HepG2 (cell line): ENCODE data around the gene DNAJC9. TPM values are rescaled to one million over a fixed set of nuclear protein-coding genes. Genes with fewer than 3 reads are reported as not detected.

ENCODE experiments used
- CCDC6 ChIP-seq: sonication (generic); formaldehyde crosslinking; IDR thresholded peaks from 2 replicates; pipeline ENCODE4 v1.8.1; 2022; ENCODE audit warnings: mild to moderate bottlenecking, missing genetic modification reagents, moderate library complexity
- HNF4G ChIP-seq, 2 experiments: sonication (generic) in 1 of 2; formaldehyde crosslinking in 1 of 2; IDR thresholded peaks; 2 replicates each; pipeline versions ENCODE4 v1.4.0 to v1.6.1; 2011 to 2020; ENCODE audit warnings: borderline replicate concordance in 2 of 2, low read depth in 2 of 2, mild to moderate bottlenecking in 2 of 2, low read length in 1 of 2, missing genetic modification reagents in 1 of 2, moderate library complexity in 1 of 2
- HNRNPH1 ChIP-seq: fragments of 200-400 bp; formaldehyde crosslinking; optimal IDR thresholded peaks from 2 replicates; pipeline ENCODE3; 2017; ENCODE audit warnings: mild to moderate bottlenecking, low read depth, low read length
- ISX ChIP-seq: sonication (generic); formaldehyde crosslinking; conservative IDR thresholded peaks from 2 replicates; pipeline ENCODE4 v1.5.0; 2020; ENCODE audit warnings: missing genetic modification reagents
- MEF2D ChIP-seq: sonication (generic); formaldehyde crosslinking; IDR thresholded peaks from 2 replicates; pipeline ENCODE4 v1.5.1; 2020; ENCODE audit warnings: mild to moderate bottlenecking, missing genetic modification reagents
- MEIS1 ChIP-seq: sonication (generic); formaldehyde crosslinking; IDR thresholded peaks from 2 replicates; pipeline ENCODE4 v1.9.0; 2021; ENCODE audit warnings: mild to moderate bottlenecking, missing genetic modification reagents, moderate library complexity, borderline replicate concordance
- PHF20 ChIP-seq: sonication (generic); formaldehyde crosslinking; IDR thresholded peaks from 2 replicates; pipeline ENCODE4 v1.5.0; 2020; ENCODE audit warnings: mild to moderate bottlenecking, missing genetic modification reagents
- POLR2AphosphoS2 ChIP-seq: IDR thresholded peaks from 2 replicates; pipeline ENCODE4 v1.6.1; 2011; ENCODE audit warnings: low read depth, low read length, improper control_type of control experiment
- TOE1 ChIP-seq: sonication (generic); formaldehyde crosslinking; IDR thresholded peaks from 2 replicates; pipeline ENCODE4 v1.4.0; 2020; ENCODE audit warnings: mild to moderate bottlenecking, missing genetic modification reagents
- ZMYM4 ChIP-seq: sonication (generic); formaldehyde crosslinking; IDR thresholded peaks from 2 replicates; pipeline ENCODE4 v1.8.1; 2023; ENCODE audit warnings: mild to moderate bottlenecking, missing genetic modification reagents
- ZNF101 ChIP-seq: sonication (generic); formaldehyde crosslinking; IDR thresholded peaks from 2 replicates; pipeline ENCODE4 v1.4.0; 2020; ENCODE audit warnings: mild to moderate bottlenecking, low read depth, missing genetic modification reagents, borderline replicate concordance
- ZNF598 ChIP-seq: sonication (generic); formaldehyde crosslinking; IDR thresholded peaks from 2 replicates; pipeline ENCODE4 v1.5.1; 2020; ENCODE audit warnings: mild to moderate bottlenecking, missing genetic modification reagents, borderline replicate concordance
- ZNF644 ChIP-seq: IDR thresholded peaks from 2 replicates; pipeline ENCODE4 v1.6.1; 2016; ENCODE audit warnings: low read depth
- polyA plus RNA-seq, 8 experiments: library from polyadenylated mRNA; depleted of rRNA in 3 of 8; stranded (reverse) in 7 of 8; unstranded in 1 of 8; fragments of >200 nt; fragmentation: Illumina TruSeq in 4 of 8; extraction: Trizol in 4 of 8; gene quantifications; 2 replicates each; pipeline versions ENCODE4 v1.2.1 to v1.2.3, GENCODE V29; 2011 to 2016; ENCODE audit warnings: low read depth in 4 of 8, missing spikeins in 1 of 8, mixed read lengths in 1 of 8; ENCODE audit not compliant: insufficient read depth in 1 of 8
- total RNA-seq, 5 experiments: library from RNA; depleted of rRNA; stranded (reverse); fragments of >200 nt; fragmentation: Illumina TruSeq; extraction: Trizol; gene quantifications; 2 replicates each; pipeline ENCODE4 v1.2.3, GENCODE V29; 2016; ENCODE audit warnings: low read depth in 1 of 5
- TF ChIP-seq, protein P1 (sequence below): sonication (generic); formaldehyde crosslinking; IDR thresholded peaks from 2 replicates; pipeline ENCODE4 v1.4.0; 2020; ENCODE audit warnings: low read depth, missing genetic modification reagents
- TF ChIP-seq, protein P2 (sequence below): sonication (generic); formaldehyde crosslinking; IDR thresholded peaks from 2 replicates; pipeline ENCODE4 v1.5.0; 2020; ENCODE audit warnings: missing genetic modification reagents
- TF ChIP-seq, protein P3 (sequence below): sonication (generic); formaldehyde crosslinking; IDR thresholded peaks from 2 replicates; pipeline ENCODE4 v1.5.1; 2020; ENCODE audit warnings: mild to moderate bottlenecking, missing genetic modification reagents, borderline replicate concordance
- TF ChIP-seq, protein P4 (sequence below): sonication (generic); formaldehyde crosslinking; IDR thresholded peaks from 2 replicates; pipeline ENCODE4 v1.4.0; 2020; ENCODE audit warnings: missing genetic modification reagents
- TF ChIP-seq, protein P5 (sequence below): sonication (generic); formaldehyde crosslinking; IDR thresholded peaks from 2 replicates; pipeline ENCODE4 v1.4.0; 2020; ENCODE audit warnings: missing genetic modification reagents

DNAJC9 gene
- total and polyA plus RNA-seq, 2 of the 13 experiments (the other 11 are each of a cell fraction or from before 2014, with no cell fraction given): 15.9 to 60.3 TPM

DNA sequence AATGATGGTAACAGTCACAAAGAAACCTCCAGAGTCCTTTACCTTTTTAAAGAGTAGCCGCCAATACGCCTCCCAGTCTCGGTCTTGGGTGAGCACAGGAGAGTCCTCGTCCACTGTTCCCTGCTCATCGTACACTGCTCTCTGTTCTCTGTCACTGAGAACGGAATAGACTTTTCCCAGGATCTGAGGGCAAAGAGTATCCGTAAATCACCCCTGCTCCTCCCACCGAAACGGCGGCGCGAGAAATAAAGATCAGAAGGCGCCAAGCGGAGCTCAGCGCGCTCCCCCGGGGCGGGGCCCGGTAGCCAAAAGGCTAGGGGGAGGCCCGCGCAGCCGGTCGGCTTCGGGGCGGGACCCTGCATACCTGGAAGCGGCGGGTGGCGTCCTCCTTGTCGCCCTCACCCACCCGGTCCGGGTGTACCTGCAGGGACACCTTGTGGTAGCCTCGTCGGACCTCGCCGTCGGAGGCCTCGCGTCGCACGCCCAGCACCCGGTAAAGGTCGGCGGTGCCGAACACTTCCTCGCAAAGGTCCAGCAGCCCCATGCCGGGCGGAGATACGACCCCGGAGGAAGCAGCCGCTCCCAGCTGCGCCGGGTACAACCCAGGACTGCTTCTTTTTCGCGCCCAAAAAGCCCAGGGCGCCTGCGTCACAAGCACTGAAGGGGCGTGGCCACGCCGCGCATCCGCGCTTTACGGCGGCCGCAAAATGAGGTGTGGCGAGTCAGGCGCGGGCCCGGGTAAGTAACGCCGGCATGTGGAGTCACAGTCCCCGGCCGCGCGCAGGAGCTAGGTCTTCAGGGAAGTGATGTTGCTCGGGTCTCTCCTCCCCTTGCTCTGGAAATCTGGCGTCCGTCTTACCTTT, at the start of gene DNAJC9 (continued):
- TF ChIP-seq, protein P1, sequence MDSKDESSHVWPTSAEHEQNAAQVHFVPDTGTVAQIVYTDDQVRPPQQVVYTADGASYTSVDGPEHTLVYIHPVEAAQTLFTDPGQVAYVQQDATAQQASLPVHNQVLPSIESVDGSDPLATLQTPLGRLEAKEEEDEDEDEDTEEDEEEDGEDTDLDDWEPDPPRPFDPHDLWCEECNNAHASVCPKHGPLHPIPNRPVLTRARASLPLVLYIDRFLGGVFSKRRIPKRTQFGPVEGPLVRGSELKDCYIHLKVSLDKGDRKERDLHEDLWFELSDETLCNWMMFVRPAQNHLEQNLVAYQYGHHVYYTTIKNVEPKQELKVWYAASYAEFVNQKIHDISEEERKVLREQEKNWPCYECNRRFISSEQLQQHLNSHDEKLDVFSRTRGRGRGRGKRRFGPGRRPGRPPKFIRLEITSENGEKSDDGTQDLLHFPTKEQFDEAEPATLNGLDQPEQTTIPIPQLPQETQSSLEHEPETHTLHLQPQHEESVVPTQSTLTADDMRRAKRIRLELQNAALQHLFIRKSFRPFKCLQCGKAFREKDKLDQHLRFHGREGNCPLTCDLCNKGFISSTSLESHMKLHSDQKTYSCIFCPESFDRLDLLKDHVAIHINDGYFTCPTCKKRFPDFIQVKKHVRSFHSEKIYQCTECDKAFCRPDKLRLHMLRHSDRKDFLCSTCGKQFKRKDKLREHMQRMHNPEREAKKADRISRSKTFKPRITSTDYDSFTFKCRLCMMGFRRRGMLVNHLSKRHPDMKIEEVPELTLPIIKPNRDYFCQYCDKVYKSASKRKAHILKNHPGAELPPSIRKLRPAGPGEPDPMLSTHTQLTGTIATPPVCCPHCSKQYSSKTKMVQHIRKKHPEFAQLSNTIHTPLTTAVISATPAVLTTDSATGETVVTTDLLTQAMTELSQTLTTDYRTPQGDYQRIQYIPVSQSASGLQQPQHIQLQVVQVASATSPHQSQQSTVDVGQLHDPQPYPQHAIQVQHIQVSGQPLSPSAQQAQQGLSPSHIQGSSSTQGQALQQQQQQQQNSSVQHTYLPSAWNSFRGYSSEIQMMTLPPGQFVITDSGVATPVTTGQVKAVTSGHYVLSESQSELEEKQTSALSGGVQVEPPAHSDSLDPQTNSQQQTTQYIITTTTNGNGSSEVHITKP: no peak
- TF ChIP-seq ZNF101: no peak
- TF ChIP-seq, protein P2, sequence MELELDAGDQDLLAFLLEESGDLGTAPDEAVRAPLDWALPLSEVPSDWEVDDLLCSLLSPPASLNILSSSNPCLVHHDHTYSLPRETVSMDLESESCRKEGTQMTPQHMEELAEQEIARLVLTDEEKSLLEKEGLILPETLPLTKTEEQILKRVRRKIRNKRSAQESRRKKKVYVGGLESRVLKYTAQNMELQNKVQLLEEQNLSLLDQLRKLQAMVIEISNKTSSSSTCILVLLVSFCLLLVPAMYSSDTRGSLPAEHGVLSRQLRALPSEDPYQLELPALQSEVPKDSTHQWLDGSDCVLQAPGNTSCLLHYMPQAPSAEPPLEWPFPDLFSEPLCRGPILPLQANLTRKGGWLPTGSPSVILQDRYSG (CRISPR knock-in tag): no peak
- TF ChIP-seq ZNF598 (CRISPR knock-in tag): peak; percentile 92; the same call in 1 of the 2 replicates
- TF ChIP-seq ZNF644 (CRISPR knock-in tag): no peak
- TF ChIP-seq CCDC6: peak; percentile 99
- peak; percentile 55; the same call in 1 of the 2 replicates for TF ChIP-seq HNF4G (IDR thresholded peaks at IDR 0.05; ENCODE audit: borderline replicate concordance, low read depth, low read length)
- peak; percentile 75; the same call in 1 of the 2 replicates for TF ChIP-seq HNF4G (CRISPR knock-in tag; IDR thresholded peaks at IDR 0.05; ENCODE audit: borderline replicate concordance, low read depth)
- TF ChIP-seq PHF20 (CRISPR knock-in tag): peak; percentile 95
- no peak for TF ChIP-seq TOE1
- TF ChIP-seq ZMYM4: peak; percentile 92
- peak; percentile 93 for TF ChIP-seq MEIS1 (CRISPR knock-in tag)
- no peak for TF ChIP-seq POLR2AphosphoS2
- no peak for TF ChIP-seq HNRNPH1
- 0 out of 2 replicates have a peak, but pooled peaks have one; percentile 71 for TF ChIP-seq MEF2D (CRISPR knock-in tag)
- TF ChIP-seq, protein P3, sequence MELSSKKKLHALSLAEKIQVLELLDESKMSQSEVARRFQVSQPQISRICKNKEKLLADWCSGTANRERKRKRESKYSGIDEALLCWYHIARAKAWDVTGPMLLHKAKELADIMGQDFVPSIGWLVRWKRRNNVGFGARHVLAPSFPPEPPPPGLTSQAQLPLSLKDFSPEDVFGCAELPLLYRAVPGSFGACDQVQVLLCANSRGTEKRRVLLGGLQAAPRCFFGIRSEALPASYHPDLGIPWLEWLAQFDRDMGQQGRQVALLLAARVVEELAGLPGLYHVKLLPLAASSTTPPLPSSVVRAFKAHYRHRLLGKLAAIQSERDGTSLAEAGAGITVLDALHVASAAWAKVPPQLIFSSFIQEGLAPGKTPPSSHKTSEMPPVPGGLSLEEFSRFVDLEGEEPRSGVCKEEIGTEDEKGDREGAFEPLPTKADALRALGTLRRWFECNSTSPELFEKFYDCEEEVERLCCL: no peak
- no peak for TF ChIP-seq ISX (CRISPR knock-in tag)
- TF ChIP-seq, protein P4, sequence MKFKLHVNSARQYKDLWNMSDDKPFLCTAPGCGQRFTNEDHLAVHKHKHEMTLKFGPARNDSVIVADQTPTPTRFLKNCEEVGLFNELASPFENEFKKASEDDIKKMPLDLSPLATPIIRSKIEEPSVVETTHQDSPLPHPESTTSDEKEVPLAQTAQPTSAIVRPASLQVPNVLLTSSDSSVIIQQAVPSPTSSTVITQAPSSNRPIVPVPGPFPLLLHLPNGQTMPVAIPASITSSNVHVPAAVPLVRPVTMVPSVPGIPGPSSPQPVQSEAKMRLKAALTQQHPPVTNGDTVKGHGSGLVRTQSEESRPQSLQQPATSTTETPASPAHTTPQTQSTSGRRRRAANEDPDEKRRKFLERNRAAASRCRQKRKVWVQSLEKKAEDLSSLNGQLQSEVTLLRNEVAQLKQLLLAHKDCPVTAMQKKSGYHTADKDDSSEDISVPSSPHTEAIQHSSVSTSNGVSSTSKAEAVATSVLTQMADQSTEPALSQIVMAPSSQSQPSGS (CRISPR knock-in tag): peak; percentile 73
- TF ChIP-seq, protein P5, sequence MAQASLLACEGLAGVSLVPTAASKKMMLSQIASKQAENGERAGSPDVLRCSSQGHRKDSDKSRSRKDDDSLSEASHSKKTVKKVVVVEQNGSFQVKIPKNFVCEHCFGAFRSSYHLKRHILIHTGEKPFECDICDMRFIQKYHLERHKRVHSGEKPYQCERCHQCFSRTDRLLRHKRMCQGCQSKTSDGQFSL (CRISPR knock-in tag): no peak
